ENCODE data around the gene BCL11A.

The BCL11A gene

GRCh38 chr2:60500861-60501260, 52.6 kb downstream of the BCL11A start:
- Histone ChIP-seq H3K36me3 (ENCODE audit: low read length) (peaks cover 9% of the 10 kb centered on the region; the same call in 1 of the 2 replicates), H3K9ac (ENCODE audit: low read length) (no peak overlapping the region), H3K4me3 (ENCODE audit: insufficient read depth, low read length, poor library complexity, severe bottlenecking) (no peak overlapping the region), H2AFZ (ENCODE audit: low read depth, low read length, severe bottlenecking) (no peak overlapping the region), H3K9me2 (replicated peaks; ENCODE audit: insufficient read depth, low read length) (no peaks in the 10 kb centered on the region), H3K27me3 (ENCODE audit: low read length) (no peaks in the 10 kb centered on the region), H3F3A (ENCODE audit: insufficient read depth) (no peaks in the 10 kb centered on the region), H3K79me2 (ENCODE audit: insufficient read depth, low read length) (peaks cover 99% of the 10 kb centered on the region), H3K4me2 (ENCODE audit: low read depth, low read length, poor library complexity, severe bottlenecking) (no peak overlapping the region), H3K27ac (ENCODE audit: low read depth, low read length) (no peak overlapping the region), H3K9me3 (ENCODE audit: insufficient read depth, low read length) (no peaks in the 10 kb centered on the region), H4K20me1 (ENCODE audit: low read depth, low read length) (peaks cover 13% of the 10 kb centered on the region; the same call in 1 of the 2 replicates)
- TF ChIP-seq, protein P1, sequence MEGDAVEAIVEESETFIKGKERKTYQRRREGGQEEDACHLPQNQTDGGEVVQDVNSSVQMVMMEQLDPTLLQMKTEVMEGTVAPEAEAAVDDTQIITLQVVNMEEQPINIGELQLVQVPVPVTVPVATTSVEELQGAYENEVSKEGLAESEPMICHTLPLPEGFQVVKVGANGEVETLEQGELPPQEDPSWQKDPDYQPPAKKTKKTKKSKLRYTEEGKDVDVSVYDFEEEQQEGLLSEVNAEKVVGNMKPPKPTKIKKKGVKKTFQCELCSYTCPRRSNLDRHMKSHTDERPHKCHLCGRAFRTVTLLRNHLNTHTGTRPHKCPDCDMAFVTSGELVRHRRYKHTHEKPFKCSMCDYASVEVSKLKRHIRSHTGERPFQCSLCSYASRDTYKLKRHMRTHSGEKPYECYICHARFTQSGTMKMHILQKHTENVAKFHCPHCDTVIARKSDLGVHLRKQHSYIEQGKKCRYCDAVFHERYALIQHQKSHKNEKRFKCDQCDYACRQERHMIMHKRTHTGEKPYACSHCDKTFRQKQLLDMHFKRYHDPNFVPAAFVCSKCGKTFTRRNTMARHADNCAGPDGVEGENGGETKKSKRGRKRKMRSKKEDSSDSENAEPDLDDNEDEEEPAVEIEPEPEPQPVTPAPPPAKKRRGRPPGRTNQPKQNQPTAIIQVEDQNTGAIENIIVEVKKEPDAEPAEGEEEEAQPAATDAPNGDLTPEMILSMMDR (IDR thresholded peaks at IDR 0.05; ENCODE audit: insufficient read depth, low read length, poor library complexity, severe bottlenecking), result no peak
- no peak for TF ChIP-seq EZH2phosphoT487 (conservative IDR thresholded peaks at IDR 0.05; ENCODE audit: low read length)

- no peaks in the 10 kb centered on the region for H3K9me2 ChIP-seq (replicated peaks; ENCODE audit: insufficient read depth, low read length)
- no peak overlapping the region for H3K4me3 ChIP-seq (ENCODE audit: insufficient read depth, low read length, poor library complexity, severe bottlenecking)
- H3F3A ChIP-seq (ENCODE audit: insufficient read depth), result no peaks in the 10 kb centered on the region
- H4K20me1 ChIP-seq (ENCODE audit: low read depth, low read length), result peaks cover 17% of the 10 kb centered on the region; the same call in 1 of the 2 replicates
- no peak overlapping the region for H3K27ac ChIP-seq (ENCODE audit: low read depth, low read length)
- no peaks in the 10 kb centered on the region for H3K27me3 ChIP-seq (ENCODE audit: low read length)
- no peak for TF ChIP-seq EZH2phosphoT487 (conservative IDR thresholded peaks at IDR 0.05; ENCODE audit: low read length)
- TF ChIP-seq, protein P1 (IDR thresholded peaks at IDR 0.05; ENCODE audit: insufficient read depth, low read length, poor library complexity, severe bottlenecking), result no peak
- H3K9me3 ChIP-seq (ENCODE audit: insufficient read depth, low read length), result no peaks in the 10 kb centered on the region
- H2AFZ ChIP-seq (ENCODE audit: low read depth, low read length, severe bottlenecking), result no peak overlapping the region
- H3K79me2 ChIP-seq (ENCODE audit: insufficient read depth, low read length), result peaks cover 99% of the 10 kb centered on the region
- no peak overlapping the region for H3K9ac ChIP-seq (ENCODE audit: low read length)
- H3K36me3 ChIP-seq (ENCODE audit: low read length), result peaks cover 9% of the 10 kb centered on the region; the same call in 1 of the 2 replicates
- H3K4me2 ChIP-seq (ENCODE audit: low read depth, low read length, poor library complexity, severe bottlenecking), result no peak overlapping the region
Measured at GRCh38 chr2:60499651-60500265, 53.7 kb downstream of the BCL11A start.

GRCh38 chr2:60498816-60499429, 54.5 kb downstream of the BCL11A start:
- H3K9ac ChIP-seq (ENCODE audit: low read length), result no peak overlapping the region
- no peaks in the 10 kb centered on the region for H3K9me3 ChIP-seq (ENCODE audit: insufficient read depth, low read length)
- H3K36me3 ChIP-seq (ENCODE audit: low read length), result peaks cover 9% of the 10 kb centered on the region; the same call in 1 of the 2 replicates
- H3F3A ChIP-seq (ENCODE audit: insufficient read depth), result no peaks in the 10 kb centered on the region
- TF ChIP-seq, protein P1 (IDR thresholded peaks at IDR 0.05; ENCODE audit: insufficient read depth, low read length, poor library complexity, severe bottlenecking), result no peak
- TF ChIP-seq EZH2phosphoT487 (conservative IDR thresholded peaks at IDR 0.05; ENCODE audit: low read length), result no peak
- H3K27ac ChIP-seq (ENCODE audit: low read depth, low read length), result no peak overlapping the region
- no peaks in the 10 kb centered on the region for H3K9me2 ChIP-seq (replicated peaks; ENCODE audit: insufficient read depth, low read length)
- H2AFZ ChIP-seq (ENCODE audit: low read depth, low read length, severe bottlenecking), result no peak overlapping the region
- H3K27me3 ChIP-seq (ENCODE audit: low read length), result no peaks in the 10 kb centered on the region
- H3K79me2 ChIP-seq (ENCODE audit: insufficient read depth, low read length), result peaks cover 99% of the 10 kb centered on the region
- H4K20me1 ChIP-seq (ENCODE audit: low read depth, low read length), result peaks cover 24% of the 10 kb centered on the region; the same call in 1 of the 2 replicates
- H3K4me3 ChIP-seq (ENCODE audit: insufficient read depth, low read length, poor library complexity, severe bottlenecking), result no peak overlapping the region
- no peak overlapping the region for H3K4me2 ChIP-seq (ENCODE audit: low read depth, low read length, poor library complexity, severe bottlenecking)

All from SU-DHL-6 (cell line).